CD14-positive monocyte (primary cell): ENCODE results near the gene KIAA1143. TPM values are rescaled to one million over a fixed set of nuclear protein-coding genes. Genes with fewer than 3 reads are reported as not detected.

Experiments
- DNase-seq, 3 donors: peaks; one replicate each; pipeline ENCODE4 v3.0.0-alpha.2; 2011 to 2022
- H2AFZ ChIP-seq: 2 replicates; pipeline ENCODE4 v1.6.0; 2012; ENCODE audit warnings: mild to moderate bottlenecking, low read depth, low read length, inconsistent platforms; ENCODE audit not compliant: insufficient read depth, poor library complexity, severe bottlenecking
- H3K27ac ChIP-seq, 2 donors: 1 replicate in 1 of 2; 2 replicates in 1 of 2; pipeline ENCODE4 v1.5.1; 2012 to 2013; ENCODE audit warnings: low read length in 2 of 2, control low read depth in 1 of 2, inconsistent platforms in 1 of 2, low read depth in 1 of 2, mild to moderate bottlenecking in 1 of 2
- H3K27me3 ChIP-seq, 2 donors: one replicate each; pipeline versions ENCODE4 v1.6.0 to v1.6.1; 2011 to 2013; ENCODE audit warnings: low read length in 2 of 2; ENCODE audit not compliant: control insufficient read depth in 2 of 2, insufficient read depth in 2 of 2
- H3K36me3 ChIP-seq, 2 donors: replicated peaks in 1 of 2; 1 replicate in 1 of 2; 2 replicates in 1 of 2; pipeline versions ENCODE4 v1.5.1 to v1.6.1; 2012 to 2013; ENCODE audit warnings: low read length in 2 of 2, control low read depth in 1 of 2, inconsistent platforms in 1 of 2, mild to moderate bottlenecking in 1 of 2; ENCODE audit not compliant: insufficient read depth in 2 of 2, control insufficient read depth in 1 of 2
- H3K4me1 ChIP-seq, 2 donors: 1 replicate in 1 of 2; 2 replicates in 1 of 2; pipeline versions ENCODE4 v1.5.1 to v1.6.1; 2012 to 2013; ENCODE audit warnings: low read length in 2 of 2, control low read depth in 1 of 2, inconsistent platforms in 1 of 2, mild to moderate bottlenecking in 1 of 2, moderate library complexity in 1 of 2; ENCODE audit not compliant: insufficient read depth in 2 of 2, control insufficient read depth in 1 of 2
- H3K4me2 ChIP-seq: replicated peaks from 2 replicates; pipeline ENCODE3; 2012; ENCODE audit warnings: low read length, moderate library complexity, mild to moderate bottlenecking; ENCODE audit not compliant: poor library complexity, severe bottlenecking; ENCODE audit errors: extremely low read depth
- H3K4me3 ChIP-seq, 3 experiments: fragments of 200-600 bp in 1 of 3; sonication (generic) in 1 of 3; replicated peaks in 1 of 3; 1 replicate in 2 of 3; 2 replicates in 1 of 3; pipeline ENCODE4 v1.5.1; 2011 to 2013; ENCODE audit warnings: low read length in 3 of 3, mild to moderate bottlenecking in 3 of 3, control low read depth in 2 of 3, low read depth in 2 of 3, inconsistent platforms in 1 of 3, moderate library complexity in 1 of 3
- H3K79me2 ChIP-seq: 2 replicates; pipeline ENCODE4 v1.6.0; 2012; ENCODE audit warnings: mild to moderate bottlenecking, control low read depth, inconsistent platforms, low read length, moderate library complexity; ENCODE audit not compliant: insufficient read depth
- H3K9ac ChIP-seq: 2 replicates; pipeline ENCODE4 v1.6.0; 2017; ENCODE audit warnings: low read length, mild to moderate bottlenecking; ENCODE audit not compliant: insufficient read depth, poor library complexity, severe bottlenecking
- H3K9me3 ChIP-seq, 2 donors: replicated peaks in 1 of 2; 1 replicate in 1 of 2; 2 replicates in 1 of 2; pipeline versions ENCODE4 v1.5.1 to v1.6.1; 2012 to 2013; ENCODE audit warnings: low read length in 2 of 2, control low read depth in 1 of 2; ENCODE audit not compliant: control insufficient read depth in 1 of 2, insufficient read depth in 1 of 2
- H4K20me1 ChIP-seq: 2 replicates; pipeline ENCODE4 v1.6.0; 2012; ENCODE audit warnings: mild to moderate bottlenecking, low read length, control low read depth, moderate library complexity; ENCODE audit not compliant: insufficient read depth
- H3K27ac Mint-ChIP-seq, 7 donors: one replicate each; pipeline ENCODE4 v1.8.0; 2020; ENCODE audit warnings: mild to moderate bottlenecking in 7 of 7, mixed read lengths in 7 of 7, moderate library complexity in 6 of 7, inconsistent platforms in 2 of 7
- H3K27me3 Mint-ChIP-seq, 3 donors: one replicate each; pipeline ENCODE4 v1.8.0; 2021 to 2022; ENCODE audit warnings: low read depth in 3 of 3, mild to moderate bottlenecking in 3 of 3, mixed read lengths in 3 of 3, moderate library complexity in 3 of 3, inconsistent platforms in 1 of 3
- H3K36me3 Mint-ChIP-seq, 2 donors: one replicate each; pipeline ENCODE4 v1.8.0; 2020; ENCODE audit warnings: mixed read lengths in 2 of 2, inconsistent platforms in 1 of 2, mild to moderate bottlenecking in 1 of 2
- H3K4me1 Mint-ChIP-seq: one replicate; pipeline ENCODE4 v1.8.0; 2020; ENCODE audit warnings: mild to moderate bottlenecking, mixed read lengths
- H3K4me3 Mint-ChIP-seq, 2 donors: one replicate each; pipeline ENCODE4 v1.8.0; 2020; ENCODE audit warnings: mild to moderate bottlenecking in 2 of 2, mixed read lengths in 2 of 2, moderate library complexity in 1 of 2
- H3K9me3 Mint-ChIP-seq, 7 donors: one replicate each; pipeline ENCODE4 v1.8.0; 2020 to 2022; ENCODE audit warnings: mixed read lengths in 7 of 7, mild to moderate bottlenecking in 6 of 7, moderate library complexity in 6 of 7, inconsistent platforms in 2 of 7
- CTCF ChIP-seq: fragments of 200-600 bp; IDR thresholded peaks from one replicate; pipeline ENCODE4 v1.8.0; 2022; ENCODE audit warnings: antibody characterized with exemption, mild to moderate bottlenecking
- WGBS: methylation state at CpG from one replicate; pipeline ENCODE4 v1.1.5; 2013; ENCODE audit warnings: missing lambda C conversion rate; ENCODE audit not compliant: insufficient coverage; 5-methylcytosine and 5-hydroxymethylcytosine counted together
- intact Hi-C, 2 donors: fragments of 100-400 bp; cut with micrococcal nuclease; formaldehyde crosslinking; loops; one replicate each; pipeline versions ENCODE4 v1.15.0 to v1.15.1; 2023
- polyA plus RNA-seq, 3 donors: library from polyadenylated mRNA; depleted of rRNA in 1 of 3; unstranded in 2 of 3; stranded (reverse) in 1 of 3; fragments of 300-500 nt in 2 of 3; fragments of >200 nt in 1 of 3; fragmentation: Illumina TruSeq in 2 of 3; gene quantifications; 1 replicate in 2 of 3; 2 replicates in 1 of 3; pipeline ENCODE4 v1.2.3, GENCODE V29; 2012 to 2021

The KIAA1143 gene
- polyA plus RNA-seq, 3 donors, result 2.4 to 26.4 (median 19.1) TPM

DNA sequence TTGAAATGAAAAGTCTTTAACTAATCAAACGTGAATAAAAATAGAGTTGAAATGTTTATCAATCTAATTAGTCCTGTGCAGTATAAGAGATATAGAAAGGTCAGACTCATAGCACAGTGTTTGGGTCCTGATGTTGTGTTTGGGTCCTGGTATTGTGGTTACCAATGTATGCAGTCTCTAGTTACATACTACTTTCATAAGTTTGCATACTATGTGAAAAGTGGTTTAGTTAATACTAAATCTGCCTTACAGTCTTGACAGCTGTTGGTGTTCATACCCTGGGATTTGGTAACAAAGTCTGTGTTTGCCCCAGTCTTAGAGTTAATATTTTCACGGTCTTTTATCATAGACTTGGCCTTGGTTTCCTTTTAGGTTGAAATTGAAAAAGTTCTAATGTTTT is 41.9 kb upstream of the KIAA1143 start:
- no peak for DNase-seq
- TF ChIP-seq CTCF, result no peak
- no peak overlapping the region for H3K4me3 Mint-ChIP-seq

GRCh38 chr3:44802011-44802410 is 40.6 kb upstream of the KIAA1143 start:
- H3K27me3 Mint-ChIP-seq, result peaks cover 0 to 1% (median 0%) of the 10 kb centered on the region in 3 donors
- H3K4me1 Mint-ChIP-seq, result peaks cover 6% of the 10 kb centered on the region
- WGBS, result 0% methylated on average over 1 of the region's 2 CpGs

More for the DNA sequence above, 41.9 kb upstream of the KIAA1143 start:
- Mint-ChIP-seq H3K27ac (no peak overlapping the region), H3K36me3 (peaks cover 53 to 90% of the 10 kb centered on the region in 2 donors), H3K4me1 (peaks cover 6% of the 10 kb centered on the region), H3K27me3 (peaks cover 0 to 3% (median 0%) of the 10 kb centered on the region in 3 donors), H3K9me3 (no peaks in the 10 kb centered on the region)
- H3K9ac ChIP-seq, result no peak overlapping the region
- no peak overlapping the region for H3K27ac ChIP-seq
- no peaks in the 10 kb centered on the region for H4K20me1 ChIP-seq
- H3K4me3 ChIP-seq, result no peak overlapping the region
- no peaks in the 10 kb centered on the region for H3K27me3 ChIP-seq
- H2AFZ ChIP-seq, result no peak overlapping the region
- H3K4me2 ChIP-seq, result no peak overlapping the region
- no CpG with 5 or more reads among the region's 2 CpGs for WGBS
- intact Hi-C loops, result no loop called here
- H3K79me2 ChIP-seq, result no peaks in the 10 kb centered on the region
- no peaks in the 10 kb centered on the region for H3K4me1 ChIP-seq
- peaks cover 51 to 82% of the 10 kb centered on the region in 2 donors for H3K36me3 ChIP-seq
- no peaks in the 10 kb centered on the region for H3K9me3 ChIP-seq

More at GRCh38 chr3:44802011-44802410, 40.6 kb upstream of the KIAA1143 start:
- no peak overlapping the region for H3K4me2 ChIP-seq
- no peak for TF ChIP-seq CTCF
- H3K4me3 Mint-ChIP-seq, result no peak overlapping the region
- peaks cover 55 to 89% of the 10 kb centered on the region in 2 donors for H3K36me3 Mint-ChIP-seq
- no peaks in the 10 kb centered on the region for H3K4me1 ChIP-seq
- no peaks in the 10 kb centered on the region for H3K27me3 ChIP-seq
- no peaks in the 10 kb centered on the region for H3K9me3 Mint-ChIP-seq
- intact Hi-C loops, result no loop called here
- peaks cover 58 to 84% of the 10 kb centered on the region in 2 donors for H3K36me3 ChIP-seq
- no peaks in the 10 kb centered on the region for H3K9me3 ChIP-seq
- H3K9ac ChIP-seq, result no peak overlapping the region
- no peak overlapping the region for H2AFZ ChIP-seq
- no peak overlapping the region for H3K4me3 ChIP-seq
- H4K20me1 ChIP-seq, result no peaks in the 10 kb centered on the region
- no peaks in the 10 kb centered on the region for H3K79me2 ChIP-seq
- peak overlapping the region in 1 of 2 donors; percentile 20 for H3K27ac ChIP-seq
- H3K27ac Mint-ChIP-seq, result no peak overlapping the region
- no peak for DNase-seq
